Upper lobe of left lung (tissue), 4 donors: ENCODE measurements around the gene KIRREL3.

Source experiments
- CTCF ChIP-seq, 6 experiments: fragments of 450-650 bp in 4 of 6; fragments of 200-600 bp in 2 of 6; sonication (generic) in 2 of 6; IDR thresholded peaks; one replicate each; pipeline ENCODE4 v1.5.1; 2016 to 2019; ENCODE audit warnings: antibody characterized with exemption in 6 of 6
- EP300 ChIP-seq, 4 donors: sonication (generic); formaldehyde crosslinking; IDR thresholded peaks; one replicate each; pipeline ENCODE4 v1.5.1; 2017; ENCODE audit warnings: antibody characterized with exemption in 4 of 4, control low read depth in 2 of 4
- POLR2A ChIP-seq, 4 donors: fragments of 450-650 bp; IDR thresholded peaks; one replicate each; pipeline ENCODE4 v1.5.1; 2016 to 2017; ENCODE audit warnings: antibody characterized with exemption in 4 of 4, mild to moderate bottlenecking in 2 of 4
- POLR2AphosphoS5 ChIP-seq, 2 donors: sonication (generic); formaldehyde crosslinking; IDR thresholded peaks; one replicate each; pipeline ENCODE4 v1.5.1; 2017; ENCODE audit warnings: antibody characterized with exemption in 2 of 2

DNA sequence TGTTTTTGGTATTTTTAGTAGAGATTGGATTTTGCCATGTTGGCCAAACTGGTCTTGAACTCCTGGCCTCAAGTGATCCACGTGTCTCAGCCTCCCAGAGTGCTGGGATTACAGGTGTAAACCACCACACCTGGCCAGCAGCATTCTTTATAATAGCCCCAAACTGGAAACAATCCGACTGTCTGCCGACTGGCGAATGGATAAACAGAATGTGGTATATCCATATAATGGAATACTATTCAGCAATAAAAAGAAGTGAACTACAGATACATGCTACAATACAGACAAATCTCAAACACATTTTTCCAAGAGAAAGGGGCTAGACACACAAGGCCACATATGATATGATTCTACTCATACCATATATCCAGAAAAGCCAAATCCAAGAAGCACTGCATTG, 493.8 kb downstream of the KIRREL3 start:
- no peak for TF ChIP-seq CTCF (IDR thresholded peaks at IDR 0.05)
- TF ChIP-seq POLR2A (IDR thresholded peaks at IDR 0.05), result no peak
- no peak for TF ChIP-seq POLR2AphosphoS5 (IDR thresholded peaks at IDR 0.05)
- TF ChIP-seq EP300 (IDR thresholded peaks at IDR 0.05), result no peak
